ENCODE results near the gene FUCA1. TPM values are rescaled to one million over a fixed set of nuclear protein-coding genes. Genes with fewer than 3 reads are reported as not detected.
A peak's percentile ranks its signal among the peaks of the same experiment; 100 is the strongest.

The FUCA1 gene
- total RNA-seq, 2 experiments from 2014 or later, result 4.6 to 4.8 TPM

- peaks cover 17% of the 10 kb centered on the region for H3K4me1 Mint-ChIP-seq (ENCODE audit: low read depth)
- CTCF ChIA-PET, result interaction anchor here (1.0 to 1.7 kb wide), 2 partner anchors 20 to 87 kb away, joined by 3 to 9 read pairs; no protein-coding TSS in a partner anchor
- no peaks in the 10 kb centered on the region for H3K36me3 Mint-ChIP-seq (ENCODE audit: low read depth)
- POLR2A ChIA-PET, result interaction anchor here (0.8 to 2.3 kb wide), 3 partner anchors 19 to 86 kb away, joined by 3 to 5 read pairs (median 3); no protein-coding TSS in a partner anchor
- no peak overlapping the region for H3K27ac Mint-ChIP-seq
- no peak for TF ChIP-seq CTCF (IDR thresholded peaks at IDR 0.05)
- H3K27me3 Mint-ChIP-seq, result no peaks in the 10 kb centered on the region
- intact Hi-C loops (cut with micrococcal nuclease), result no loop called here
- no peaks in the 10 kb centered on the region for H3K9me3 Mint-ChIP-seq
- ATAC-seq (no peak), DNase-seq (no peak)
- no peak overlapping the region for H3K4me3 Mint-ChIP-seq
Observed at GRCh38 chr1:23897083-23897482, 29.0 kb upstream of the FUCA1 start.

GRCh38 chr1:23896491-23896890 lies 28.4 kb upstream of the FUCA1 start:
- no peaks in the 10 kb centered on the region for H3K27me3 Mint-ChIP-seq
- no peak overlapping the region for H3K4me3 Mint-ChIP-seq
- ChIA-PET CTCF (interaction anchor here (0.8 to 1.7 kb wide), 3 partner anchors 20 to 86 kb away, joined by 3 to 9 read pairs (median 5); partner anchors contain the start of gene FUCA1), POLR2A (interaction anchor here (2.3 kb wide), 1 partner anchor 18 kb away, joined by 5 read pairs; no protein-coding TSS in a partner anchor)
- intact Hi-C loops (cut with micrococcal nuclease), result no loop called here
- no peak for TF ChIP-seq CTCF (IDR thresholded peaks at IDR 0.05)
- DNase-seq (no peak), ATAC-seq (no peak)
- H3K27ac Mint-ChIP-seq, result peak overlapping the region; percentile 46
- H3K36me3 Mint-ChIP-seq (ENCODE audit: low read depth), result no peaks in the 10 kb centered on the region
- H3K4me1 Mint-ChIP-seq (ENCODE audit: low read depth), result peaks cover 17% of the 10 kb centered on the region
- H3K9me3 Mint-ChIP-seq, result no peaks in the 10 kb centered on the region

- ChIA-PET CTCF (interaction anchor here (0.8 to 1.7 kb wide), 3 partner anchors 21 to 86 kb away, joined by 3 to 9 read pairs (median 5); partner anchors contain the start of gene FUCA1), POLR2A (interaction anchor here (2.3 kb wide), 1 partner anchor 18 kb away, joined by 5 read pairs; no protein-coding TSS in a partner anchor)
- ATAC-seq (no peak), DNase-seq (no peak)
- Mint-ChIP-seq H3K27ac (no peak overlapping the region), H3K36me3 (ENCODE audit: low read depth) (no peaks in the 10 kb centered on the region), H3K9me3 (no peaks in the 10 kb centered on the region), H3K27me3 (no peaks in the 10 kb centered on the region), H3K4me3 (no peak overlapping the region), H3K4me1 (ENCODE audit: low read depth) (peaks cover 17% of the 10 kb centered on the region)
- no peak for TF ChIP-seq CTCF (IDR thresholded peaks at IDR 0.05)
- intact Hi-C loops (cut with micrococcal nuclease), result no loop called here
Observed at GRCh38 chr1:23895993-23896392, 27.9 kb upstream of the FUCA1 start.

- Mint-ChIP-seq H3K27me3 (no peaks in the 10 kb centered on the region), H3K36me3 (ENCODE audit: low read depth) (no peaks in the 10 kb centered on the region), H3K9me3 (no peaks in the 10 kb centered on the region), H3K27ac (no peak overlapping the region), H3K4me1 (ENCODE audit: low read depth) (peaks cover 17% of the 10 kb centered on the region), H3K4me3 (no peak overlapping the region)
- POLR2A ChIA-PET, result no interaction called here
- no peak for TF ChIP-seq CTCF (IDR thresholded peaks at IDR 0.05)
- CTCF ChIA-PET, result no interaction called here
- intact Hi-C loops (cut with micrococcal nuclease), result no loop called here
- ATAC-seq (no peak), DNase-seq (no peak)
Observed at GRCh38 chr1:23895082-23895481, 27.0 kb upstream of the FUCA1 start.

GRCh38 chr1:23889074-23889473 lies 21.0 kb upstream of the FUCA1 start:
- Mint-ChIP-seq H3K36me3 (ENCODE audit: low read depth) (no peaks in the 10 kb centered on the region), H3K27me3 (no peaks in the 10 kb centered on the region), H3K4me1 (ENCODE audit: low read depth) (no peaks in the 10 kb centered on the region), H3K27ac (no peak overlapping the region), H3K9me3 (no peaks in the 10 kb centered on the region), H3K4me3 (no peak overlapping the region)
- ATAC-seq (no peak), DNase-seq (no peak)
- intact Hi-C loops (cut with micrococcal nuclease), result no loop called here
- no peak for TF ChIP-seq CTCF (IDR thresholded peaks at IDR 0.05)
- ChIA-PET POLR2A (no interaction called here), CTCF (no interaction called here)

All from activated CD8-positive, alpha-beta T cell treated with anti-CD3 and anti-CD28 coated beads for 36 hours (primary cell).